ENCODE data around the gene TBX3.

DNA sequence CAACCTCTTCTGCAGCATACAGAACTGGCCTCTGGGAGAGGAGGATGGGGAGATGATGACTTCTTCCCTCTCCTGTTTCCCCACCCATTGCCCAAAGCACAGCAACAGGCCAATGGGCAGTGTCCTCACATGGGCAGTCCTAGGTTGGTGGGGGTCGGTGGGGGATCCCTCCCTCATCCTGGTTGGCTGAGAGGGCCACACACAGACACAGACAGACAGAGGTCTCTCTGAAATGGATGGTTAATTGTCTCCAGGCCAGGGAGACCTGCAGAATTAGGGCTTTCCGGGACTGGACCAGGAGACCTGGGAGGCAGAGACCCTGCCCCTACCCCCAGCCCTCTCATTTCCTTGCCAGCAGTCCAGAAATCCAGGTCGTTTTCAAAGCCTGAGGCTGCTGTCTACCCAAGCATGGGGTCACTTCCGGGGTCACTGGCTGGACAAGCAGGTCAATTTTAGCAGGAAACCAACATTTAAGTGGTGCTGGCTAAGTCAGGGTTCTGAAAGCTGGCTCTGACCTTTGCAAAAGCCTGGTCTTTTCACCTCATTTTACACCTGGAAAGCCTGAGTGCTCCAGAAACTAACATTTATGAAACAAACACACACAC lies 48.6 kb upstream of the TBX3 start:
- TF ChIP-seq POLR2A (IDR thresholded peaks at IDR 0.05) = no peak
- TF ChIP-seq, protein P1, sequence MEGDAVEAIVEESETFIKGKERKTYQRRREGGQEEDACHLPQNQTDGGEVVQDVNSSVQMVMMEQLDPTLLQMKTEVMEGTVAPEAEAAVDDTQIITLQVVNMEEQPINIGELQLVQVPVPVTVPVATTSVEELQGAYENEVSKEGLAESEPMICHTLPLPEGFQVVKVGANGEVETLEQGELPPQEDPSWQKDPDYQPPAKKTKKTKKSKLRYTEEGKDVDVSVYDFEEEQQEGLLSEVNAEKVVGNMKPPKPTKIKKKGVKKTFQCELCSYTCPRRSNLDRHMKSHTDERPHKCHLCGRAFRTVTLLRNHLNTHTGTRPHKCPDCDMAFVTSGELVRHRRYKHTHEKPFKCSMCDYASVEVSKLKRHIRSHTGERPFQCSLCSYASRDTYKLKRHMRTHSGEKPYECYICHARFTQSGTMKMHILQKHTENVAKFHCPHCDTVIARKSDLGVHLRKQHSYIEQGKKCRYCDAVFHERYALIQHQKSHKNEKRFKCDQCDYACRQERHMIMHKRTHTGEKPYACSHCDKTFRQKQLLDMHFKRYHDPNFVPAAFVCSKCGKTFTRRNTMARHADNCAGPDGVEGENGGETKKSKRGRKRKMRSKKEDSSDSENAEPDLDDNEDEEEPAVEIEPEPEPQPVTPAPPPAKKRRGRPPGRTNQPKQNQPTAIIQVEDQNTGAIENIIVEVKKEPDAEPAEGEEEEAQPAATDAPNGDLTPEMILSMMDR (IDR thresholded peaks at IDR 0.05) = no peak

All from right lobe of liver (tissue), 4 donors.